HG03066 (cell line): ENCODE results near the gene RAC2.
"Not testable (repeated sequence)": the region's sequence is repeated elsewhere in the genome, so short reads cannot be mapped to it uniquely, and the experiment has no call there.

Experiments
- ATAC-seq: cut with Tn5 transposase; IDR thresholded peaks from one replicate; pipeline ENCODE4 v1.9.1; 2021; ENCODE audit warnings: low read depth; ENCODE audit not compliant: unreplicated experiment

RAC2 gene

GRCh38 chr22:37258005-37258752 is 14.1 kb upstream of the RAC2 start:
- ATAC-seq = no peak

GRCh38 chr22:37256075-37256726 is 12.1 kb upstream of the RAC2 start:
- ATAC-seq = no peak

- no peak for ATAC-seq
Observed at GRCh38 chr22:37255558-37256006, 11.5 kb upstream of the RAC2 start.

- no peak for ATAC-seq
Observed at GRCh38 chr22:37254867-37255233, 10.8 kb upstream of the RAC2 start.

- ATAC-seq = no peak
Observed at GRCh38 chr22:37254209-37254866, 10.3 kb upstream of the RAC2 start.

GRCh38 chr22:37253126-37253660 is 9.1 kb upstream of the RAC2 start:
- ATAC-seq = no peak

GRCh38 chr22:37251836-37252235 is 7.8 kb upstream of the RAC2 start:
- ATAC-seq = not testable (repeated sequence)

- no peak for ATAC-seq
Observed at GRCh38 chr22:37249986-37250385, 5.9 kb upstream of the RAC2 start.

GRCh38 chr22:37248251-37248650 is 4.2 kb upstream of the RAC2 start:
- ATAC-seq = no peak

- no peak for ATAC-seq
Observed at GRCh38 chr22:37245740-37246139, 1.7 kb upstream of the RAC2 start.

- ATAC-seq = no peak
Observed at GRCh38 chr22:37244922-37245722, 1.1 kb upstream of the RAC2 start.

- peak; percentile 6 for ATAC-seq
Observed at GRCh38 chr22:37243402-37244113, 511 bp downstream of the RAC2 start.

- peak; percentile 64 for ATAC-seq
Observed at GRCh38 chr22:37242395-37242918, 1.6 kb downstream of the RAC2 start.

- no peak for ATAC-seq
Observed at GRCh38 chr22:37241351-37242142, 2.5 kb downstream of the RAC2 start.

- ATAC-seq = no peak
Observed at GRCh38 chr22:37240941-37241320, 3.1 kb downstream of the RAC2 start.

GRCh38 chr22:37240240-37240940 is 3.7 kb downstream of the RAC2 start:
- ATAC-seq = no peak

- ATAC-seq = no peak
Observed at GRCh38 chr22:37239336-37240239, 4.5 kb downstream of the RAC2 start.
